HepG2 (cell line): ENCODE results near the gene THRB. TPM values are rescaled to one million over a fixed set of nuclear protein-coding genes. Genes with fewer than 3 reads are reported as not detected.

Experiments used
- ATAC-seq: fragments of 200-7000 bp; cut with Tn5 transposase; 3 replicates; pipeline ENCODE4 v1.9.1; 2020; ENCODE audit warnings: mild to moderate bottlenecking, moderate library complexity
- BruUV-seq: library from RNA; stranded (reverse); fragments of 400-500 nt; replicated peaks from 2 replicates; lab custom pipeline; 2021; lab: Mats Ljungman, UMichigan
- CTCF ChIA-PET: fragments of 300-600 bp; formaldehyde crosslinking; extraction: SDS; loops from one replicate; lab custom pipeline; 2021; ENCODE audit warnings: low total read pairs, inconsistent platforms, low intra/inter-chr PET ratio; lab: Yijun Ruan, JAX
- POLR2A ChIA-PET: fragments of 350-600 bp; sonication (Branson Sonifier 250); formaldehyde crosslinking; loops from one replicate; lab custom pipeline; 2020; ENCODE audit warnings: antibody characterized with exemption, inconsistent platforms; lab: Yijun Ruan, JAX
- DNase-seq: peaks from one replicate; pipeline ENCODE4 v3.0.0-alpha.2; 2015; ENCODE audit warnings: low spot score
- FAIRE-seq: peaks from 3 replicates; lab custom pipeline; 2011; peaks lifted over from hg19 to GRCh38; lab: Jason Lieb, UNC
- H2AFZ ChIP-seq: one replicate; pipeline ENCODE4 v1.6.1; 2011; ENCODE audit warnings: low read length, inconsistent platforms
- H3K27ac ChIP-seq: fragments of 300-600 bp; 3 replicates; pipeline ENCODE4 v1.8.0; 2011; ENCODE audit warnings: mixed run types, mild to moderate bottlenecking, mixed read lengths, low read length, inconsistent platforms; ENCODE audit not compliant: insufficient read depth; ENCODE audit errors: extremely low read length
- H3K27me3 ChIP-seq, 2 experiments: fragments of 200-600 bp in 1 of 2; 2 replicates in 1 of 2; 3 replicates in 1 of 2; pipeline versions ENCODE4 v1.6.0 to v1.8.0; 2011; ENCODE audit warnings: low read length in 2 of 2, mild to moderate bottlenecking in 2 of 2, moderate library complexity in 2 of 2, inconsistent platforms in 1 of 2; ENCODE audit not compliant: insufficient read depth in 2 of 2, control insufficient read depth in 1 of 2
- H3K36me3 ChIP-seq, 2 experiments: fragments of 200-600 bp in 1 of 2; replicated peaks in 1 of 2; 2 replicates in 1 of 2; 3 replicates in 1 of 2; pipeline versions ENCODE4 v1.5.1 to v1.8.0; 2011; ENCODE audit warnings: low read length in 2 of 2, inconsistent platforms in 1 of 2; ENCODE audit not compliant: insufficient read depth in 2 of 2, control insufficient read depth in 1 of 2
- H3K4me1 ChIP-seq: 2 replicates; pipeline ENCODE4 v1.5.1; 2012; ENCODE audit warnings: low read length, inconsistent platforms; ENCODE audit not compliant: insufficient read depth
- H3K4me2 ChIP-seq: 2 replicates; pipeline ENCODE4 v1.6.0; 2011; ENCODE audit warnings: low read depth, low read length, inconsistent platforms
- H3K4me3 ChIP-seq, 3 experiments: fragments of 200-600 bp in 1 of 3; sonication (generic), shearing (Covaris generic) in 1 of 3; replicated peaks in 1 of 3; 2 replicates each; pipeline ENCODE4 v1.5.1; 2011 to 2016; ENCODE audit warnings: low read length in 3 of 3, inconsistent platforms in 2 of 3, low read depth in 2 of 3, mild to moderate bottlenecking in 2 of 3, control low read depth in 1 of 3, mixed read lengths in 1 of 3; ENCODE audit not compliant: insufficient read depth in 1 of 3
- H3K79me2 ChIP-seq: one replicate; pipeline ENCODE4 v1.6.1; 2011; ENCODE audit warnings: low read length, inconsistent platforms; ENCODE audit not compliant: insufficient read depth
- H3K9ac ChIP-seq: 2 replicates; pipeline ENCODE4 v1.6.0; 2011; ENCODE audit warnings: mild to moderate bottlenecking, low read depth, low read length, inconsistent platforms; ENCODE audit not compliant: insufficient read depth
- H3K9me3 ChIP-seq: 2 replicates; pipeline ENCODE4 v1.5.1; 2012; ENCODE audit warnings: mild to moderate bottlenecking, low read length
- H4K20me1 ChIP-seq: 2 replicates; pipeline ENCODE4 v1.6.0; 2011; ENCODE audit warnings: inconsistent platforms, mild to moderate bottlenecking, low read length, moderate library complexity; ENCODE audit not compliant: insufficient read depth
- ATF1 ChIP-seq: IDR thresholded peaks from 2 replicates; pipeline ENCODE4 v1.6.1; 2016; ENCODE audit warnings: mild to moderate bottlenecking, control low read depth
- CBFB ChIP-seq: sonication (generic); formaldehyde crosslinking; IDR thresholded peaks from 2 replicates; pipeline ENCODE4 v1.4.0; 2020; ENCODE audit warnings: missing genetic modification reagents
- CC2D1A ChIP-seq: sonication (generic); formaldehyde crosslinking; IDR thresholded peaks from 2 replicates; pipeline ENCODE4 v1.8.1; 2023; ENCODE audit warnings: mild to moderate bottlenecking, missing genetic modification reagents
- CREM ChIP-seq, 2 experiments: sonication (generic) in 1 of 2; formaldehyde crosslinking in 1 of 2; IDR thresholded peaks; 2 replicates each; pipeline versions ENCODE4 v1.4.0 to v1.6.1; 2016 to 2020; ENCODE audit warnings: antibody characterized with exemption in 1 of 2, mild to moderate bottlenecking in 1 of 2, missing genetic modification reagents in 1 of 2
- FOXC1 ChIP-seq: sonication (generic); formaldehyde crosslinking; IDR thresholded peaks from 2 replicates; pipeline ENCODE4 v1.8.0; 2022; ENCODE audit warnings: mild to moderate bottlenecking, missing genetic modification reagents, borderline replicate concordance
- NFYB ChIP-seq: sonication (generic); formaldehyde crosslinking; IDR thresholded peaks from 2 replicates; pipeline ENCODE4 v1.4.0; 2020; ENCODE audit warnings: missing genetic modification reagents
- RBM22 ChIP-seq: fragments of 200-400 bp; formaldehyde crosslinking; optimal IDR thresholded peaks from 2 replicates; pipeline ENCODE3; 2017; ENCODE audit warnings: mild to moderate bottlenecking, low read length, moderate library complexity
- SATB2 ChIP-seq: sonication (generic); formaldehyde crosslinking; IDR thresholded peaks from 2 replicates; pipeline ENCODE4 v1.5.0; 2020; ENCODE audit warnings: missing genetic modification reagents
- ZBTB20 ChIP-seq: sonication (generic); formaldehyde crosslinking; IDR thresholded peaks from 2 replicates; pipeline ENCODE4 v1.8.1; 2023; ENCODE audit warnings: missing genetic modification reagents, low read depth, mild to moderate bottlenecking, borderline replicate concordance
- ZNF121 ChIP-seq: sonication (generic); formaldehyde crosslinking; IDR thresholded peaks from 2 replicates; pipeline ENCODE4 v1.5.0; 2020; ENCODE audit warnings: mild to moderate bottlenecking, missing genetic modification reagents
- ZNF30 ChIP-seq: sonication (generic); formaldehyde crosslinking; IDR thresholded peaks from 2 replicates; pipeline ENCODE4 v1.5.0; 2020; ENCODE audit warnings: mild to moderate bottlenecking, missing genetic modification reagents
- ZNF607 ChIP-seq: sonication (generic); formaldehyde crosslinking; IDR thresholded peaks from 2 replicates; pipeline ENCODE4 v1.5.1; 2020; ENCODE audit warnings: missing genetic modification reagents, mild to moderate bottlenecking, borderline replicate concordance
- WGBS: methylation state at CpG from one replicate; pipeline ENCODE4 v1.1.6; 2017; ENCODE audit warnings: low lambda C conversion rate; 5-methylcytosine and 5-hydroxymethylcytosine counted together
- in situ Hi-C: cut with HindIII; loops from 2 replicates; pipeline ENCODE4 v1.10.0; 2017; ENCODE audit warnings: low pct_unique_long_range_greater_than_20kb; ENCODE audit not compliant: extremely low pct_ligation_motif_present
- intact Hi-C: fragments of 100-400 bp; cut with micrococcal nuclease; formaldehyde crosslinking; loops from one replicate; pipeline ENCODE4 v1.10.0; 2022; ENCODE audit not compliant: unreplicated experiment
- polyA plus RNA-seq, 8 experiments: library from polyadenylated mRNA; depleted of rRNA in 3 of 8; stranded (reverse) in 7 of 8; unstranded in 1 of 8; fragments of >200 nt; fragmentation: Illumina TruSeq in 4 of 8; extraction: Trizol in 4 of 8; gene quantifications; 2 replicates each; pipeline versions ENCODE4 v1.2.1 to v1.2.3, GENCODE V29; 2011 to 2016; ENCODE audit warnings: low read depth in 4 of 8, missing spikeins in 1 of 8, mixed read lengths in 1 of 8; ENCODE audit not compliant: insufficient read depth in 1 of 8
- total RNA-seq, 5 experiments: library from RNA; depleted of rRNA; stranded (reverse); fragments of >200 nt; fragmentation: Illumina TruSeq; extraction: Trizol; gene quantifications; 2 replicates each; pipeline ENCODE4 v1.2.3, GENCODE V29; 2016; ENCODE audit warnings: low read depth in 1 of 5
- TF ChIP-seq, protein P1 (sequence below): IDR thresholded peaks from 2 replicates; pipeline ENCODE4 v1.6.1; 2016; ENCODE audit warnings: low read depth, missing genetic modification reagents, missing compliant biosample characterization
- TF ChIP-seq, protein P2 (sequence below): sonication (generic); formaldehyde crosslinking; IDR thresholded peaks from 2 replicates; pipeline ENCODE4 v1.4.0; 2020; ENCODE audit warnings: missing genetic modification reagents, borderline replicate concordance

THRB gene
- total and polyA plus RNA-seq, 2 of the 13 experiments (the other 11 are each of a cell fraction or from before 2014, with no cell fraction given): 4.7 to 22.7 TPM

DNA sequence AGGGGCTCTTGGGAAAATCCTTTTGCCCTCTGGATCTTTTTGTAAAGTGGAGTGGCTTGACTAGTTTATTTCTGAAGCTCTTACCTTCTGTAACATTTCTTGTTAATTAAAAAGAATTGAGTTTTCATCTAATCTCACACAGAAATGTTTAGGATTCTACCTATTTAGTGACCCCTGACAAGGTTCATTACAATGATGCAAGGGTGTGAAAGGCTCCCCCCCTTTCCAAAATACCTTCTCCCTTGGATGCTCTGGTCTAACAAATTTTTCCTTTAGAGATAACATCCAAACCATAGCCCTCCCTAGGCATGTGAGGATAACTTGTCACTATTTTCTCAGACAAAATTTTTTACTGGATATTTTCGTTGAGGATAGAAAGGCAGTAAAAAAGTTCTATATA is 223.9 kb downstream of the THRB start:
- Histone ChIP-seq H3K79me2 (no peaks in the 10 kb centered on the region), H3K4me3 (no peak overlapping the region), H3K9me3 (no peaks in the 10 kb centered on the region), H2AFZ (no peak overlapping the region), H4K20me1 (no peaks in the 10 kb centered on the region), H3K4me2 (no peak overlapping the region), H3K9ac (no peak overlapping the region), H3K4me1 (peaks cover 26% of the 10 kb centered on the region), H3K36me3 (no peaks in the 10 kb centered on the region; a peak in 1 of 5 replicates), H3K27ac (no peak overlapping the region), H3K27me3 (no peaks in the 10 kb centered on the region)
- BruUV-seq: no TSS peak
- in situ Hi-C loops (loop anchor here (25.0 kb wide), 1 partner anchor 367 kb away; no protein-coding TSS in a partner anchor), intact Hi-C loops (no loop called here)
- ChIA-PET CTCF (no interaction called here), POLR2A (interaction anchor here (1.1 to 1.8 kb wide), 2 partner anchors 180 to 225 kb away, joined by 6 to 7 read pairs; no protein-coding TSS in a partner anchor)
- ATAC-seq: no peak
- 94% methylated on average over 1 of the region's 1 CpG for WGBS
- FAIRE-seq: no peak
- DNase-seq: no peak
- no peak for TF ChIP-seq ZNF121 (CRISPR knock-in tag)
- TF ChIP-seq ZBTB20 (CRISPR knock-in tag): no peak
- TF ChIP-seq FOXC1 (CRISPR knock-in tag): no peak
- no peak for TF ChIP-seq ATF1 (CRISPR knock-in tag)
- TF ChIP-seq, protein P1, sequence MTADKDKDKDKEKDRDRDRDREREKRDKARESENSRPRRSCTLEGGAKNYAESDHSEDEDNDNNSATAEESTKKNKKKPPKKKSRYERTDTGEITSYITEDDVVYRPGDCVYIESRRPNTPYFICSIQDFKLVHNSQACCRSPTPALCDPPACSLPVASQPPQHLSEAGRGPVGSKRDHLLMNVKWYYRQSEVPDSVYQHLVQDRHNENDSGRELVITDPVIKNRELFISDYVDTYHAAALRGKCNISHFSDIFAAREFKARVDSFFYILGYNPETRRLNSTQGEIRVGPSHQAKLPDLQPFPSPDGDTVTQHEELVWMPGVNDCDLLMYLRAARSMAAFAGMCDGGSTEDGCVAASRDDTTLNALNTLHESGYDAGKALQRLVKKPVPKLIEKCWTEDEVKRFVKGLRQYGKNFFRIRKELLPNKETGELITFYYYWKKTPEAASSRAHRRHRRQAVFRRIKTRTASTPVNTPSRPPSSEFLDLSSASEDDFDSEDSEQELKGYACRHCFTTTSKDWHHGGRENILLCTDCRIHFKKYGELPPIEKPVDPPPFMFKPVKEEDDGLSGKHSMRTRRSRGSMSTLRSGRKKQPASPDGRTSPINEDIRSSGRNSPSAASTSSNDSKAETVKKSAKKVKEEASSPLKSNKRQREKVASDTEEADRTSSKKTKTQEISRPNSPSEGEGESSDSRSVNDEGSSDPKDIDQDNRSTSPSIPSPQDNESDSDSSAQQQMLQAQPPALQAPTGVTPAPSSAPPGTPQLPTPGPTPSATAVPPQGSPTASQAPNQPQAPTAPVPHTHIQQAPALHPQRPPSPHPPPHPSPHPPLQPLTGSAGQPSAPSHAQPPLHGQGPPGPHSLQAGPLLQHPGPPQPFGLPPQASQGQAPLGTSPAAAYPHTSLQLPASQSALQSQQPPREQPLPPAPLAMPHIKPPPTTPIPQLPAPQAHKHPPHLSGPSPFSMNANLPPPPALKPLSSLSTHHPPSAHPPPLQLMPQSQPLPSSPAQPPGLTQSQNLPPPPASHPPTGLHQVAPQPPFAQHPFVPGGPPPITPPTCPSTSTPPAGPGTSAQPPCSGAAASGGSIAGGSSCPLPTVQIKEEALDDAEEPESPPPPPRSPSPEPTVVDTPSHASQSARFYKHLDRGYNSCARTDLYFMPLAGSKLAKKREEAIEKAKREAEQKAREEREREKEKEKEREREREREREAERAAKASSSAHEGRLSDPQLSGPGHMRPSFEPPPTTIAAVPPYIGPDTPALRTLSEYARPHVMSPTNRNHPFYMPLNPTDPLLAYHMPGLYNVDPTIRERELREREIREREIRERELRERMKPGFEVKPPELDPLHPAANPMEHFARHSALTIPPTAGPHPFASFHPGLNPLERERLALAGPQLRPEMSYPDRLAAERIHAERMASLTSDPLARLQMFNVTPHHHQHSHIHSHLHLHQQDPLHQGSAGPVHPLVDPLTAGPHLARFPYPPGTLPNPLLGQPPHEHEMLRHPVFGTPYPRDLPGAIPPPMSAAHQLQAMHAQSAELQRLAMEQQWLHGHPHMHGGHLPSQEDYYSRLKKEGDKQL (CRISPR knock-in tag): no peak
- no peak for TF ChIP-seq ZNF607 (CRISPR knock-in tag)
- TF ChIP-seq ZNF30 (CRISPR knock-in tag): no peak
- TF ChIP-seq, protein P2, sequence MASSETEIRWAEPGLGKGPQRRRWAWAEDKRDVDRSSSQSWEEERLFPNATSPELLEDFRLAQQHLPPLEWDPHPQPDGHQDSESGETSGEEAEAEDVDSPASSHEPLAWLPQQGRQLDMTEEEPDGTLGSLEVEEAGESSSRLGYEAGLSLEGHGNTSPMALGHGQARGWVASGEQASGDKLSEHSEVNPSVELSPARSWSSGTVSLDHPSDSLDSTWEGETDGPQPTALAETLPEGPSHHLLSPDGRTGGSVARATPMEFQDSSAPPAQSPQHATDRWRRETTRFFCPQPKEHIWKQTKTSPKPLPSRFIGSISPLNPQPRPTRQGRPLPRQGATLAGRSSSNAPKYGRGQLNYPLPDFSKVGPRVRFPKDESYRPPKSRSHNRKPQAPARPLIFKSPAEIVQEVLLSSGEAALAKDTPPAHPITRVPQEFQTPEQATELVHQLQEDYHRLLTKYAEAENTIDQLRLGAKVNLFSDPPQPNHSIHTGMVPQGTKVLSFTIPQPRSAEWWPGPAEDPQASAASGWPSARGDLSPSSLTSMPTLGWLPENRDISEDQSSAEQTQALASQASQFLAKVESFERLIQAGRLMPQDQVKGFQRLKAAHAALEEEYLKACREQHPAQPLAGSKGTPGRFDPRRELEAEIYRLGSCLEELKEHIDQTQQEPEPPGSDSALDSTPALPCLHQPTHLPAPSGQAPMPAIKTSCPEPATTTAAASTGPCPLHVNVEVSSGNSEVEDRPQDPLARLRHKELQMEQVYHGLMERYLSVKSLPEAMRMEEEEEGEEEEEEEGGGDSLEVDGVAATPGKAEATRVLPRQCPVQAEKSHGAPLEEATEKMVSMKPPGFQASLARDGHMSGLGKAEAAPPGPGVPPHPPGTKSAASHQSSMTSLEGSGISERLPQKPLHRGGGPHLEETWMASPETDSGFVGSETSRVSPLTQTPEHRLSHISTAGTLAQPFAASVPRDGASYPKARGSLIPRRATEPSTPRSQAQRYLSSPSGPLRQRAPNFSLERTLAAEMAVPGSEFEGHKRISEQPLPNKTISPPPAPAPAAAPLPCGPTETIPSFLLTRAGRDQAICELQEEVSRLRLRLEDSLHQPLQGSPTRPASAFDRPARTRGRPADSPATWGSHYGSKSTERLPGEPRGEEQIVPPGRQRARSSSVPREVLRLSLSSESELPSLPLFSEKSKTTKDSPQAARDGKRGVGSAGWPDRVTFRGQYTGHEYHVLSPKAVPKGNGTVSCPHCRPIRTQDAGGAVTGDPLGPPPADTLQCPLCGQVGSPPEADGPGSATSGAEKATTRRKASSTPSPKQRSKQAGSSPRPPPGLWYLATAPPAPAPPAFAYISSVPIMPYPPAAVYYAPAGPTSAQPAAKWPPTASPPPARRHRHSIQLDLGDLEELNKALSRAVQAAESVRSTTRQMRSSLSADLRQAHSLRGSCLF (CRISPR knock-in tag): no peak
- TF ChIP-seq SATB2 (CRISPR knock-in tag): no peak
- no peak for TF ChIP-seq CBFB
- TF ChIP-seq CREM (IDR thresholded peaks at IDR 0.05): no peak
- TF ChIP-seq CREM (CRISPR knock-in tag; IDR thresholded peaks at IDR 0.05): no peak
- TF ChIP-seq NFYB (CRISPR knock-in tag): no peak
- TF ChIP-seq CC2D1A (CRISPR knock-in tag): no peak
- no peak for TF ChIP-seq RBM22
